ENCODE results near the gene NAA80.

NAA80 gene

GRCh38 chr3:50258029-50258680, 41.0 kb downstream of the NAA80 start:
- no peak for DNase-seq (ENCODE audit: low read depth)

- DNase-seq (ENCODE audit: low read depth) = no peak
These were observed 42.0 kb downstream of the NAA80 start for GRCh38 chr3:50256978-50257890.

GRCh38 chr3:50255251-50255615, 44.0 kb downstream of the NAA80 start:
- no peak for DNase-seq (ENCODE audit: low read depth)

GRCh38 chr3:50254577-50255250, 44.5 kb downstream of the NAA80 start:
- DNase-seq (ENCODE audit: low read depth) = no peak

GRCh38 chr3:50251220-50251619, 48.0 kb downstream of the NAA80 start:
- DNase-seq (ENCODE audit: low read depth) = peak; percentile 49

- DNase-seq (ENCODE audit: low read depth) = no peak
These were observed 48.7 kb downstream of the NAA80 start for GRCh38 chr3:50250514-50250913.

- no peak for DNase-seq (ENCODE audit: low read depth)
These were observed 49.7 kb downstream of the NAA80 start for GRCh38 chr3:50249457-50249856.

- DNase-seq (ENCODE audit: low read depth) = no peak
These were observed 50.8 kb downstream of the NAA80 start for GRCh38 chr3:50248387-50248786.

GRCh38 chr3:50246517-50246954, 52.7 kb downstream of the NAA80 start:
- DNase-seq (ENCODE audit: low read depth) = peak; percentile 84

All from stimulated activated CD4-positive, alpha-beta T cell treated with anti-CD3 and anti-CD28 coated beads, Interleukin-2, amount 100 ng/mL, for 4 hours (primary cell).